Astrocyte (in vitro differentiated cells and primary cell): ENCODE measurements around the gene TGM3.

Experiments used
- EZH2 ChIP-seq: IDR thresholded peaks from 2 replicates; pipeline ENCODE4 v1.6.1; 2012; ENCODE audit warnings: mild to moderate bottlenecking, low read length, inconsistent platforms; ENCODE audit not compliant: insufficient read depth
- TF ChIP-seq, protein P1 (sequence below): IDR thresholded peaks from 2 replicates; pipeline ENCODE4 v1.5.1; 2011; ENCODE audit warnings: low read depth, mild to moderate bottlenecking, inconsistent platforms, low read length, moderate library complexity; ENCODE audit not compliant: insufficient read depth

DNA sequence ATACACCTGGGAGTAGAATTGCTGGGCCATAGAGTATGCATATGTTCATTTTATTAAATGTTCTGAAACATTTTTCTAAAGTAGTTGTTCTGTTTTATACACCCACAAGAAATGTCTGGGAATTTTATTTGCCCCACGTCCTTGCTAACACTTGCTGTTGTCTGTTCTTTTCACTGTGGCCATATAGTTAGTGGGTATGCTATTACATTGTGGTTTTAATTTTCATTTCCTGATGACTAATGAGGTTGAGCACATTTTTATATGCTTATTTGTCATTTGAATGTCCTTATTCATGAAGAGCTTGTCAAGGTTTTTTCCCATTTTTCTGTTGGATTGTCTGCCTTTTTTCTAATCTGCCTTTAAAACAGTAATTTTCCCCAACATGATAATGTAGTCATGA is 41.5 kb upstream of the TGM3 start:
- TF ChIP-seq, protein P1, sequence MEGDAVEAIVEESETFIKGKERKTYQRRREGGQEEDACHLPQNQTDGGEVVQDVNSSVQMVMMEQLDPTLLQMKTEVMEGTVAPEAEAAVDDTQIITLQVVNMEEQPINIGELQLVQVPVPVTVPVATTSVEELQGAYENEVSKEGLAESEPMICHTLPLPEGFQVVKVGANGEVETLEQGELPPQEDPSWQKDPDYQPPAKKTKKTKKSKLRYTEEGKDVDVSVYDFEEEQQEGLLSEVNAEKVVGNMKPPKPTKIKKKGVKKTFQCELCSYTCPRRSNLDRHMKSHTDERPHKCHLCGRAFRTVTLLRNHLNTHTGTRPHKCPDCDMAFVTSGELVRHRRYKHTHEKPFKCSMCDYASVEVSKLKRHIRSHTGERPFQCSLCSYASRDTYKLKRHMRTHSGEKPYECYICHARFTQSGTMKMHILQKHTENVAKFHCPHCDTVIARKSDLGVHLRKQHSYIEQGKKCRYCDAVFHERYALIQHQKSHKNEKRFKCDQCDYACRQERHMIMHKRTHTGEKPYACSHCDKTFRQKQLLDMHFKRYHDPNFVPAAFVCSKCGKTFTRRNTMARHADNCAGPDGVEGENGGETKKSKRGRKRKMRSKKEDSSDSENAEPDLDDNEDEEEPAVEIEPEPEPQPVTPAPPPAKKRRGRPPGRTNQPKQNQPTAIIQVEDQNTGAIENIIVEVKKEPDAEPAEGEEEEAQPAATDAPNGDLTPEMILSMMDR: no peak
- TF ChIP-seq EZH2: no peak
